GM18511 (cell line): ENCODE measurements around the gene SLC2A1.

Experiments
- ATAC-seq: cut with Tn5 transposase; IDR thresholded peaks from one replicate; pipeline ENCODE4 v1.9.1; 2021; ENCODE audit warnings: mild to moderate bottlenecking, moderate library complexity; ENCODE audit not compliant: unreplicated experiment

The SLC2A1 gene

DNA sequence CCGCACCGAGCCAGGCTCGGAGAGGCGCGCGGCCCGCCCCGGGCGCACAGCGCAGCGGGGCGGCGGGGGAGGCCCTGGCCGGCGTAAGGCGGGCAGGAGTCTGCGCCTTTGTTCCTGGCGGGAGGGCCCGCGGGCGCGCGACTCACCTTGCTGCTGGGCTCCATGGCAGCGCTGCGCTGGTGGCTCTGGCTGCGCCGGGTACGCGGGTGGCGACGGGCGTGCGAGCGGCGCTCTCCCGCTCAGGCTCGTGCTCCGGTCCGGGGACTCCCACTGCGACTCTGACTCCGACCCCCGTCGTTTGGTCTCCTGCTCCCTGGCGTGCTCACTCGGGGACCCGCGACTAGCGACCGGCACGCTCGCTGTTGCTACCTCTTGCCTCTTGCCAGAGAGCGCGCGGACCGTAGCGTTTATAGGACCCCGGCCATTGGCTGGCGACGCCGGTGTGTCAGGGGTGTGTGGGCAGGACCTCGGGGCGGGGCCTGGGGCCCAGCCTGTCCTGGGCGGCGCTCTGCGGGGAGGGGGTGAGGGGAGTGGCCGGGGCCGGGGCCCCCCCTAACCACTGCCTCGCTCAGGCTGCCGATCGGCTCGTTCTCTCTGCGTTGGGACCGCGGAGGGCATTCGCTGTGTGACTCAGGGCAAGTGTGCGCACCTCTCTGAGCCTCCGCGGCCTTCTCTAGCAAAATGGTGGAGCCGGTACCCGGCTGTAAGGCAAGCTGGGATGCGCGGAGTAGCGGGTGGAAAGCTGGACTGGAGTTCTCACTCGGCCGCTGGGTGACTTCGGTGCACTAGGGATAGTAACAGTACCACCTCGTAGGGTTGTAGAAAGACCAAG lies at the start of gene SLC2A1:
Gene SLC2A1 (minus strand): TSS at position 381 of the 832 bp plus-strand sequence. CDS start 217 bp downstream, at position 164.
- peak; percentile 80 for ATAC-seq

GRCh38 chr1:43007377-43008114 lies 48.9 kb upstream of the SLC2A1 start:
- ATAC-seq = no peak

GRCh38 chr1:43005460-43006361 lies 47.0 kb upstream of the SLC2A1 start:
- no peak for ATAC-seq

DNA sequence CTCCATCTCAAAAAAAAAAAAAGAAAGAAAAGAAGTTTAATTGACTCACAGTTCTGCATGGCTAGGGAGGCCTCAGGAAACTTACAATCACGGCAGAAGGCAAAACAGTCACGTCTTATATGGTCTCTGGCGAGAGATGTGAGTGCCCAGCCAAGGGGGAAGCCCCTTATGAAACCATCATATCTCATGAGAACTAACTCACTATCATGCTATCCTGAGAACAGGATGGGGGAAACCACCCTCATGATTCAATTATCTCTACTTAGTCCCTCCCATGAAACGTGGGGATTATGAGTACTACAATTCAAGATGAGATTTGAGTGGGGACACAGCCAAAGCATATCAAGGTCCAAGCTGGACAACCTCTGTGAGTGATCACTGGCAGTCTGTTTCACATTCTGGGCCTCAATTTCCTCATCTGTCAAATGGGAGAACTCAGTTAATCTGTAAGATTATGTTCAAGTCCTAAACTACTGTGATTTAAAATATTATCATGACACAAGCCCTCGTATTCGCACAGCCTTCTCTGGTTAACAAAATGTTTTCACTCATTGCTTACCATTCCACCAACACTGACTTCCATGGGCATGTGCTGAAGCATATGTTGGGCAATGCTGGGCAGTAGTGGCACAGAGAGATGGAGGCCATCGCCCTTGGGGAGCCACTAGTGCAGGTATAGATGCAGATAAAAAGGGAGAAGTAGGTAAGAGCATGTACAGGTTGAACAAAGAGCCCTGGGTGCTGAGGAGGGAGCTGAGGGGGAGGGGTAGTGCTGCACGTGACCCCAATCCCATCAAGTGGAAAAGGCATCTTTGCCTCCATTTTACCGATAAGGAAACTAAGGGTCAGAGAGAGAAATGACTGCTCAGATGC lies 46.2 kb upstream of the SLC2A1 start:
- ATAC-seq = no peak

DNA sequence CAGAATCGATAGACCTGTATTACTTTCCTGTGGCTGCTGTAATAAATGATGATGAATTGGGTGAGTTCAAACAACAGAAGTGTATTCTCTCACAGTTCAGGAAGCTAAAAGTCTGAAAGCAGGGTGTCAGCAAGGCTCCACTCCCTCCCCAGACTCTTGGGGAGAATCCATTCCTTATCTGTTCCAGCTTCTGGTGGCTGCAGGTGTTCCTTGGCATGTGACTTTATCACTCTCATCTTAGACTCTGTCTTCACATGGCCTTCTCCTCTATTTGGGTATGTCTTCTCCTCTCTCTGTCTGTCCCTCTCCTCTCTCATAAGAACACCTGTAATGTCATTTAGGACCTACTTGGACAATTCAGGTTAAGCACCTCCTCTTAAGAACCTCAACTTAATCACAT lies 44.1 kb upstream of the SLC2A1 start:
- ATAC-seq = no peak

DNA sequence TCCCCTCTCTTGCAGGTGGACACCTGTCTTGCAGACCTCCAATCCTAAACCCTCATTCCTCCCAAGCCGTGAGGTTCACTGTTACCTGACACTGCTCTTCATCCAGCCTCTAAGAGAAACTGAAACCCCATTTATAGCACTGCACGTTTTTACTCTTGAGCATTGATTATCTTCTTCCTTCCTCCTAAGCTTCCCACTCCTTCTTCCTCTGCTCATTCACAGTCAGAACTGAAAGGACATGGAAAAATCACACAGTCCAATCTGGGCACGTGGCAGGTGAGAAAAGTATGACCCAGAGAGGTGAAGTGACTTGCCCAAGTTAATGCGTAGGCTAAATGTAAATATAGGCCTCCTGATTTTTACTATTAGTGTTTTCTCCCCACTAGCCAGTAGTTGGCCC lies 43.4 kb upstream of the SLC2A1 start:
- ATAC-seq = no peak

GRCh38 chr1:43001434-43001833 lies 42.8 kb upstream of the SLC2A1 start:
- ATAC-seq = no peak

GRCh38 chr1:43000271-43000670 lies 41.6 kb upstream of the SLC2A1 start:
- no peak for ATAC-seq

GRCh38 chr1:42999308-42999707 lies 40.6 kb upstream of the SLC2A1 start:
- no peak for ATAC-seq

DNA sequence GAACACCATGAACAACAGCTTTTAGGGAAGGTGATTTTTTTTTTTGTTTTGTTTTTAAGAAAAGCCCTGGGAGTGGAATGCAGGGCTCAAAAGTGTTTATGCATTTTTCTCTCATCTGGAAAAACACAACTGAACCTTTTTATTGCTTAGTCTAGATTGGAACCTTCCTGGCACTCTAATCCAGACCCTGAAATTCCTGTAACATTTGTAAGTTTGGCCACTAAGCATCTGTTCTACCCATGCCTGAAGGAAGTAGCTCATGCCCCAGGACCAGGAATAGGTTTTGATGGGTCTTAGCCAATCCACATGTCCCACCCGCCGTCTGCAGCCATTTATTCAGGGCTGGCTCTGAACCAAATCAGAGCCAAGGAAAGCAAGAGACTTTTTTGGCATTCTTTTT lies 39.7 kb upstream of the SLC2A1 start:
- no peak for ATAC-seq

GRCh38 chr1:42996384-42996970 lies 37.8 kb upstream of the SLC2A1 start:
- no peak for ATAC-seq

GRCh38 chr1:42993502-42994136 lies 35.0 kb upstream of the SLC2A1 start:
- no peak for ATAC-seq

DNA sequence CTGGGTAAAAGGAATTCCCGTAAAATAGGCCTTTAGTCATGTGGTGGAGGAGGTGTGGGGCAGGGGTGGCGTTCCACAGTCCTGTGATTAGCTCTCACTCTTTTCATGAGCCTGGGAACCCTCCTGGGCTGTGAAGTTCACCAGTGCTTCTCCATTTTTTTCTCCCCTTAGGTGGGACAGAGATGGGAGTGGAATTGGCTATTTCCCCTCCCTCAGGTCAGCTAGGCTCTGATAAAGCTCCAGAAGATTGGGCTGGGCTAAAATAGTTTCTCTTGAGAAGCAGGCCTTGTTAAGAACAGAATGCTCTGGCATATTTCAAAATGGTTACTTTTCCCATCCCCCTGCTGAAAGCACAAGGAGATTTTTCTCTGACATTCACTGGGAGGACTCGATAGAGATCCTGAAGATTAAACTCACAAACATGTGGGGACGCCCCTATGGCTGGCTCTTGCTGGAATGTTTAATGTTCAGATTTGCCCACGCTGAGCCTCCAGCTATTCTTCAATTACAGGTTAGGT lies 33.4 kb upstream of the SLC2A1 start:
- ATAC-seq = no peak

- no peak for ATAC-seq
These were observed 32.2 kb upstream of the SLC2A1 start for GRCh38 chr1:42990757-42991346.

DNA sequence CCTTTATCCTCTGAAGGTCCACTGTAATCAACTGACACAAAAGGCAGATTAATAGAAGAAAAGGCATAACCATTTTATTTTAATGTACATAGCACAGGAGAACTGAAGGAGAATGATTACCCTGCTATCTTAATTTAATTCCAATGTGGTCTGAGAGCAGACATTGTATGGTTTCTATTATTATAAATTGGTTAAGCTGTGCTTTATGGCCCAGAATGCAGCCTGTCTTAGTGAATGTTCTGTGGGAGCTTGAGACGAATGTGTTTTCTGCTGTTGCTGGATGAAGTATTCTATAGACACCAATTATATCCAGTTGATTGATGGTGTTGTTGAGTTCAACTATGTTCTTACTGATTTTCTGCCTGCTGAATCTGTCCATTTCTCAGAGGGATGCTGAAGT lies 25.0 kb upstream of the SLC2A1 start:
- no peak for ATAC-seq

DNA sequence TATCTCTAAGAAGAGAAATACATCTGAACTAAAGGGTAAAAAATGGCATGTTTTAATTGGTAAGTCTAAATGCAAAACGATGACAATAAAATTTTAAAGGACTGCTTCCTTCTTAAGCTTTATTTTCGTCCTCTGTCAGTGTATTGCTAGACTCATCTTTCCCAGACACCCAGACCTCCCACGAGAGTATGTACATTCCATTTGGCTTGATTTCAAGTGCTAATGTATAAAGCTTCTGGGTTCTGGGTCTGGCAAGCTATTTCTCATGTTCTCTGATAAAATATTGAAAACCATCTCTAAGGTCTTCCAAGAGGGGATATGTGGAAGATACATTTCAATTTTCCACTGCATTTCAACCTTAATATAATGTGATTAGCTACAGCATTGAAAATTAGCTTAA lies 24.6 kb upstream of the SLC2A1 start:
- no peak for ATAC-seq

- no peak for ATAC-seq
These were observed 24.0 kb upstream of the SLC2A1 start for GRCh38 chr1:42982641-42983040.

GRCh38 chr1:42981871-42982270 lies 23.2 kb upstream of the SLC2A1 start:
- ATAC-seq = no peak
